Measurements from ENCODE around the gene BBX. TPM values are rescaled to one million over a fixed set of nuclear protein-coding genes. Genes with fewer than 3 reads are reported as not detected.
"Not testable (repeated sequence)": the region's sequence is repeated elsewhere in the genome, so short reads cannot be mapped to it uniquely, and the experiment has no call there.

Gene BBX
- polyA plus RNA-seq, 1 donor from 2014 or later, result 112 TPM

DNA sequence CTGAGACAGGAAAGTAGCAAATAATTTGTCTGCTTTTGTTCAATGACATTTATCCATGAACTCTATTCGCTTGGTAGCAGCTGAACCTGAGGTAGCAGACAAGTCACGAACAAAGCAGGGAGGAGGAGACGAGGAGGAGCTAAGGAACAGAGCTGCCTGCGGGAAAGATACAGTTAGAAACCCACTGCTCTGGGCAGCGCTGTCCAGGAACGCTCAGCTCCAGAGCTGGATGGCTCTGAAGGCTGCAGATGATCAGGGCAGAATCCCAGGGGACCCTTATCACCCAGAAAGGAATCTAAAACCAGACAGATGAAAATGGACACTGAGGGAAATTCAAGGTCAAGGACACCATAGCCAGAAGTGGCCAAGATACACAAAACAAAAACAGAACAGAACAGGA, 310.3 kb downstream of the BBX start:
- H3K4me1 Mint-ChIP-seq, result no peaks in the 10 kb centered on the region
- H3K9me3 Mint-ChIP-seq, result no peaks in the 10 kb centered on the region
- peaks cover 2% of the 10 kb centered on the region for H3K36me3 Mint-ChIP-seq
- H3K27ac Mint-ChIP-seq, result no peak overlapping the region
- H3K4me3 Mint-ChIP-seq, result no peak overlapping the region
- H3K27me3 Mint-ChIP-seq, result no peaks in the 10 kb centered on the region

DNA sequence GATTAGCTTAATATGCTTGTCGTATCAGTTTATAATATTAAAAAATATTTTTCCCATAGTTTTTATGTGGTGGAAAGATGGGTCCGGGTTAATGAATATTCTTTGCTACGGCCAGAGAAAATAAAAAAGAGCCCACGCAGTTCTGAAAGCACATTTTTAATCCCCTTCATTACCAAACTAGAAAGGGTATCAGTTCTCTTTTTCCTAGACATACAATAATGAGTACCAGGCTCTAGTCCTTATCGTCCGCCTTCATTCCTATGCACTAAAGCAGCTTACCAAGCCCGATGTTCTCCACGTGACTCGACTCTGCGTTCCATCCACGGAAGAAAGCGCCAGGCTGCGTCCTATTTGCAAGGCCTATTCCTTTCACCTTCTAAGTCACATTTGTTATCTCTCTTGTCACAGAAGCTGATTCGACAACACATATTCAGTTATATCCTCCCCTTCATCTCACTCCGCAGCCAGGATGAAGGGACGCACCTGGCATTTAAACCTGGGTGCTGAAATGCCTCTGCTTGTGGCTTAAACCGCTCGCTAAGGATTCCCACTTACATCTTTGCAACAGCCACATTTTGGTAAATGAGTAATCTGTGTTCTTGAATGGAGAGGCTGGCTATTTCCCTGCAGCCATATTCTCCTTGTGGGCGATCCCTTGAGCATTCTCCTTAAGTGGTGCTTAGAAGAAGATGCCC, 311.1 kb downstream of the BBX start:
- no peak overlapping the region for H3K27ac Mint-ChIP-seq
- H3K4me3 Mint-ChIP-seq, result no peak overlapping the region
- no peaks in the 10 kb centered on the region for H3K4me1 Mint-ChIP-seq
- peaks cover 2% of the 10 kb centered on the region for H3K36me3 Mint-ChIP-seq
- H3K9me3 Mint-ChIP-seq, result no peaks in the 10 kb centered on the region
- no peaks in the 10 kb centered on the region for H3K27me3 Mint-ChIP-seq

DNA sequence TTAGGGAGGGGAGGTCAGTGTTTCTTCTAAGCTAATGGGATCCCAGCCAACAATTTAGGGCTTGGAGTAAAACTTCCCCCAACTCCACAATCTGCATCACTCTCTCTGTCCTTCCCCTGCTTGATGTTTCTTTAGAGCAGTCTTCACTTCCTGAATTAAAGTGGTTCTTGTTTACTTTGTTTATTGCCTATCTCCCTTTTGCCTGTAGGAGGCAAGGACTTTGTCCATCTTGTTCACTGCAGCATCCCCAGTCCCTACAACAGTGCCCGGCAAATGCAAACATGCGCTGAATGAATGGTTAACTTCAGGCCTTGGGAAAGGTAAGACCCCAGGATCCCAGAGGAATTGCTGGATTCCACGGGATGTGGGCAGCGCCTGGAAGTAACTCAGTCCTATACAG, 312.2 kb downstream of the BBX start:
- not testable (repeated sequence) for H3K9me3 Mint-ChIP-seq, H3K36me3 Mint-ChIP-seq, H3K27ac Mint-ChIP-seq, H3K4me1 Mint-ChIP-seq, H3K27me3 Mint-ChIP-seq, H3K4me3 Mint-ChIP-seq

DNA sequence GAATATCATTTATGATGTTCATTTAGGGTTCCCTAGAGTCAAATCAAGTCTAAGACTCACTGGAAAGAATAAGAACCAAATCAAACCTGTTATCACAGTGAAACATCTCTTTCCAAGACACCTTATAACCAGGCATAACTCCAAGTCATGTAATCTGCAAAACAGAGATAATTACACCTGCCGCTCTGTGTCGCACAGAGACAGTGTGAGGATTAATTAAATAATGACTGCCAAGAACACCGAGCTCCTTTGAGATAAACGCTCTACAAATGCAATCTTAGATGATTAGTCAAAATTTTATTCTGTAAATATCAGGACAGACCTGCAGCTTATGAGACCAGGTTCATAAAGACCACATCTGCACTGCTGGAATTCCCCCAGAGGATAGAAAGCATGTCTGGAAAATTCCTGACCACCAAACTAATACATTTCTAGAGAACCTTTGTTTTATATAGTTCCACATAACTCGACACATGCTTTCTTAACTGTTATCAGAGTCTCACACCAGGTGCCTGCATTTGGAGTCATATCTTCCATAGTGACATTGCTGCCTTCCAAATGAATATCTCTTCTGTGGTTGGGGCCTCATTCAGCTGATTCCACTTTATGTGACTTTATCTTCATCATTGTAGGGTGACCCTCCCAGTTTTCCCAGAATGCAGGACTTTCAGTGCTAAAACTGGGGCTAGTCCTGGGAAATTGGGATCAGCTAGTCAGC, 315.3 kb downstream of the BBX start:
- no peaks in the 10 kb centered on the region for H3K4me1 Mint-ChIP-seq
- H3K27ac Mint-ChIP-seq, result no peak overlapping the region
- H3K27me3 Mint-ChIP-seq, result no peaks in the 10 kb centered on the region
- no peaks in the 10 kb centered on the region for H3K9me3 Mint-ChIP-seq
- no peak overlapping the region for H3K4me3 Mint-ChIP-seq
- peaks cover 1% of the 10 kb centered on the region for H3K36me3 Mint-ChIP-seq

DNA sequence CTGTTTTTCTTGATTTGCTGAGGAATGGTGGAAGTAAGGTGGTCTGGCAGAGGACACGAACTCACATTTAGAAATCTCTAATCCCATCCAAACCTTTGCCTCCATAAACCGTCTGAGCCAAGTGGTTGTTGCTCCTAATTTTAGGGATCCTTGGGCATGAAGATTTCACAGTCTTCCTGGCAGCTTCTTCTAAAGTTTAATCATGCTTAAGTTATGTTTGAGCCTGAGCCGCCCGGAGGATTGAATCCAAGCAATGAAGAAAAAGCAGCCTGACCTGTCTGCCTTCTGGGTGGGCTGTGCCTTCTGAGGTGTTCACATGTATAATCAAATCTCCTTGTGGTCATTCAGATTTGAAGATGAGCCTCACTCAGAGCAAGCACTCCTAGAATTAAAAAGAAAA, 319.1 kb downstream of the BBX start:
- no peaks in the 10 kb centered on the region for H3K9me3 Mint-ChIP-seq
- no peak overlapping the region for H3K27ac Mint-ChIP-seq
- no peak overlapping the region for H3K4me3 Mint-ChIP-seq
- no peaks in the 10 kb centered on the region for H3K4me1 Mint-ChIP-seq
- peaks cover 4% of the 10 kb centered on the region for H3K27me3 Mint-ChIP-seq
- peaks cover 1% of the 10 kb centered on the region for H3K36me3 Mint-ChIP-seq

DNA sequence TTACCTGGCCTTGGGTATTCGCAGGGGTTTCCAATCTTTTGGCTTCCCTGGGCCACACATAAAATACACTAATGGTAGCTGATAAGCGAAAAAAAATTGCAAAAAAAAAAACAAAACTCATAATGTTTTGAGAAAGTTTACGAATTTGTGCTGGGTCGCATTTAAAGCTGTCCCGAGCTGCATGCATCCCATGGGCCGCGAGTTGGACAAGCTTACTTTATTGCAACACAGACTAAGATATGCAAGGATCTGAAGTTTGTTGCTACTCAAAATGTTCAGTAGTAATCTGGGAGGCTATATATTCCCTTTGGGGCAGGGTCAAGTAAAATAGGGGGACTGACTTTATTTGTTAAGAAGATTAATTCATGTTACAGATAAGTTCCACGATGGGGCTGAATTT, 320.2 kb downstream of the BBX start:
- no peaks in the 10 kb centered on the region for H3K9me3 Mint-ChIP-seq
- H3K4me3 Mint-ChIP-seq, result no peak overlapping the region
- H3K36me3 Mint-ChIP-seq, result peaks cover 1% of the 10 kb centered on the region
- H3K27ac Mint-ChIP-seq, result no peak overlapping the region
- peaks cover 4% of the 10 kb centered on the region for H3K27me3 Mint-ChIP-seq
- H3K4me1 Mint-ChIP-seq, result no peaks in the 10 kb centered on the region

DNA sequence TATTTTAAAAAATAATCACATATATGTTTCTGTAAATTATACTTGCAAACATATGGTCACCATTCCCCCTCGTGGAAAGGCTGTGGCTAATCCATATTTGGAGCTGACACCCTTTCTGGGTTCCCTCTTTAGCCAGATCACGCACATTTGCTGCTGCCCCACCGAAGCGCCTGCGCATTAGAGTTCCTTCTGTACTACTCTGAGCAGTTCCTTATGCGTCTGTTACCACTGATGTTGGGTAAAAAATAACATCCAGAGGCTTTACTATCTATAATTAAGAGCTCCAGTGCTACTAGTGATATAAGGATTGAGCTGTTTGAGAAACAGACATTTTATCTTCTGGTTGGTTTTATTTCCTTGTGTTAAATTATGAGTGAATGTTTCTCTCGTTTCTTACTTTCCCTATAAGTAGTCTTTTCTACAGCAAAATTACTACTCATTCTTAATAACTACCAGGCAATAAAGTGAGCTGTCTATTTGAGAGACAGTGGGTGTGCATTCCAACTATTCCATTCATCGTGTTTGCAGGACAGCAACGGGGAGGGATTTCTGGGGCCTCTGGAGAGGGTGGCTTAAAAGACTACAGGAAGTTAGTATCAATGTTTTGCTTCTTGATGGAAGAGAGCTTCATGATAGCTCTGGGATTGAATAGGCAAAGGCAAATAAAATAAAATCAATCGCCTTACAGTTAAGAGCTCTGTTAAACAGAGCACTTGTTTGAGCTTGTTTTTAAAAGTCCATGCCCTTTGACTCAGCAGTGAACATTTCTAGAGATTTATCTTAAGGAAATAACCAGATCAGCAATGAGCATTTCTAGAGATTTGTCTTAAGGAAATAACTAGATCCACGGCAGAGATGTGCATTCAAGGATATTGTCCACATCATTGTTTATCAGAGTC, 322.9 kb downstream of the BBX start:
- no peaks in the 10 kb centered on the region for H3K36me3 Mint-ChIP-seq
- H3K27ac Mint-ChIP-seq, result no peak overlapping the region
- no peaks in the 10 kb centered on the region for H3K4me1 Mint-ChIP-seq
- H3K4me3 Mint-ChIP-seq, result no peak overlapping the region
- peaks cover 0 to under 1% (median 0%) of the 10 kb centered on the region in 3 donors for H3K9me3 Mint-ChIP-seq
- H3K27me3 Mint-ChIP-seq, result peaks cover 12% of the 10 kb centered on the region

DNA sequence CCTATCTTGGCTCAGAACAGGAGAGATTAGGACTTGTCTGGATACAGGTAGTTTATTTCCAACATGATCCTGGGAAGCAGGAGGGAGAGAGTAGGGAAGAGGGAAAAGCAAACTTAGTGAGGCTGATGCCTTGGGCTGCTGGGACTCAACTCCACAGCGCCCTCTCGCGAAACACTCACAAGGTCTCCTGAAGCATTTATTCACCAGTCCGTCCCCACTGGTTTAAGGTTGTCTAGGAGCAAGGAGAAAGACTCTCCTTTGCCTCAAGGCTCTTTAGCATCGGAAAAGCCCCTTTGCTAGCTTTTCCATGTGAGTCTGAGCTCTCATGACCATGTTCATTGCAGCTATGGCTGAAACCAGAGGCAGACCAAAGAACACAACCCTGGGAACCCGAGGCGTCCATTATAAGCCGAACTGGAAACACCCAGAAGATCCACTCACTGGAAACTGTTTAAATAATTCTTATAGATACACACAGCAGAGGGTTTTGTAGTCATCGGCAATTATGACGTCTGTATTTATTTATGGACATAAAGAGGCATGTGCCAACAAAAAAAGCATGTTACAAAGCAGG, 323.6 kb downstream of the BBX start:
- no peak overlapping the region for H3K4me3 Mint-ChIP-seq
- peaks cover 1% of the 10 kb centered on the region for H3K36me3 Mint-ChIP-seq
- H3K4me1 Mint-ChIP-seq, result no peaks in the 10 kb centered on the region
- peaks cover 12% of the 10 kb centered on the region for H3K27me3 Mint-ChIP-seq
- H3K9me3 Mint-ChIP-seq, result peaks cover 0 to 4% (median 0%) of the 10 kb centered on the region in 3 donors
- H3K27ac Mint-ChIP-seq, result no peak overlapping the region

DNA sequence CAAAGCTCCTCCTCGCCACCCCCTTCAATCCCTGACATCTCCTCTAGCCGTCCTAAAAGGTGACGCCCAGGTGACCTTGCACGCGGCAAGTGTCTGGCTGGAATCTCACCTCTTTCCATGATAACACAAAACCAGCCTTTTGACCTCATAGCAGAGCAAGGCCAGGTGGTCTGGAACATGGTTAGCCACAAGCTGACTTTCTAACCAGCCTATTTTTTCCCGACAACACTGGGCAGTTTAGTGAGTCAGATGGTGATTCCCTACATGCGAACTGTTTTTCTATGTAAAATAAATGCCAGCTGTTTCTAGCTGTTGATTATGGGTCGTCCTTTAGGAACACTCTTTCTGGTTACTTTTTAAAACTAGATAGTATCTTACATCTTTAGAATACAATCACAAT, 325.0 kb downstream of the BBX start:
- H3K4me3 Mint-ChIP-seq, result no peak overlapping the region
- peaks cover 5% of the 10 kb centered on the region for H3K36me3 Mint-ChIP-seq
- peaks cover 12% of the 10 kb centered on the region for H3K27me3 Mint-ChIP-seq
- H3K4me1 Mint-ChIP-seq, result no peaks in the 10 kb centered on the region
- H3K27ac Mint-ChIP-seq, result no peak overlapping the region
- peaks cover 0 to 8% (median 0%) of the 10 kb centered on the region in 3 donors for H3K9me3 Mint-ChIP-seq

DNA sequence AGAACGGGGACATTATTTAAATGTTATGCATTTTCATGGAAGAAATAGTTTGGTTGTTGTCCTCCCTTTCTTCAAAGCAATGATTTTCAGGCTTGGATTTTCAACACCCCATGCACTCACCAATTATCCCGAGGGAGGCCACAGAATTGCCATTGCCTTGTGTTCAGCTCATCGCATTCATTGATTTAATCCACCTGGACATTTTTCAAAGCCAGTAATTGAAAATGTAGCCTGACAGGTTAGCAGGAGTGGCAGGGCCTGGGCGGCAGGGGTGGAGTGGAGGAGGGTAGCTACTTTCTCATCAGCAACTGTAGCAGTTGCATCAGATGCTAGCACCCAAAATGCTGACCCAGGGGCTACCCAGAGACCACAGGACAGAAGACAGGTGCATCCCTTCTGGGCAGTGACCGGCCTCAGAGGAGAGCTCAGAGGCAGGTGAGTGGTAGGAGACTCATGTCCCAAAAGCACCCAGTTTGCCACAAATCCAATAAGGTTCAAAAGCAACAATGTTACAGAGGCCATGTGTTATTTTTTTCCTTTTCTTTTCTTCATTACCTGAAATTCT, 325.7 kb downstream of the BBX start:
- Mint-ChIP-seq H3K27ac (no peak overlapping the region), H3K27me3 (peaks cover 12% of the 10 kb centered on the region), H3K36me3 (peaks cover 5% of the 10 kb centered on the region), H3K9me3 (peaks cover 0 to 9% (median 0%) of the 10 kb centered on the region in 3 donors), H3K4me3 (no peak overlapping the region), H3K4me1 (no peaks in the 10 kb centered on the region)

DNA sequence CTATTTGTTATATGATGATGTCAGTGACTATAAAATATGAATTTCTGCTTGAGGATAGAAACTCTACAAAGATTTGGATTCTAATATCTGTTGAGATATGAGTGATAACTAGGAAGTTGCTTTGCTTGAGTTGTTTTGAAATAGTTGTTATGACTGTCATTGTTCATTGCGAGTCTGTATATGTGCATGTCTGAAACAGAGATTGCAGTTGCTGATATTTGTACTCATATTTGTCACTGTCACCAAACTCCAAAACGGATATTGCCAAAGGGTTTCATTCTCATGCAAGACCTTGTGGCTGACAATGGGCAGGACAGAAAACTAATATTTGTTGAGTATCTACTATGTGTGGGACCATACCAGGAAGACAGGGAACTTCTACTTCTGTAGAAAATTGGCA, 327.9 kb downstream of the BBX start:
- no peak overlapping the region for H3K4me3 Mint-ChIP-seq
- peaks cover 5% of the 10 kb centered on the region for H3K36me3 Mint-ChIP-seq
- H3K27ac Mint-ChIP-seq, result no peak overlapping the region
- H3K4me1 Mint-ChIP-seq, result no peaks in the 10 kb centered on the region
- H3K9me3 Mint-ChIP-seq, result peaks cover 0 to 9% (median 0%) of the 10 kb centered on the region in 3 donors
- peaks cover 12% of the 10 kb centered on the region for H3K27me3 Mint-ChIP-seq

DNA sequence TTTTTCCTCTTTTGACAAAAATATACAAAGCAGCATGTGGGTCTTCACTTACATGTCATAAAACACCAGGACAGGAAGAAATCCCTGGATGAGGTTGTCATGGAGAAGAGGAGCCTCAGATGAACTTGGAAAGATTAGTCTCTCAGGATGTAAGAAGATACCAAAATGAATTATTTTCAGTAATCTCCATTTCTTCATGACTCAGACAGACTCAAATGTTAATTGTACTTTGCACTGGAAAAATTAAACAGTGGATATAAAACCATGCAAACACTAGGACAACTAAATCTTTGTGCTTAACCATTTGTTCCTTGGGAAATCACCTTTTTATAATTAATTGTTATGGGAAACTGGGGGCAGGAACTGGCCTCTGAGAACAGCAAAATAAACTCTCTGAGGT, 331.1 kb downstream of the BBX start:
- Mint-ChIP-seq H3K4me1 (peaks cover 0 to 2% (median 0%) of the 10 kb centered on the region in 3 donors), H3K4me3 (no peak overlapping the region), H3K36me3 (peaks cover 5% of the 10 kb centered on the region)

DNA sequence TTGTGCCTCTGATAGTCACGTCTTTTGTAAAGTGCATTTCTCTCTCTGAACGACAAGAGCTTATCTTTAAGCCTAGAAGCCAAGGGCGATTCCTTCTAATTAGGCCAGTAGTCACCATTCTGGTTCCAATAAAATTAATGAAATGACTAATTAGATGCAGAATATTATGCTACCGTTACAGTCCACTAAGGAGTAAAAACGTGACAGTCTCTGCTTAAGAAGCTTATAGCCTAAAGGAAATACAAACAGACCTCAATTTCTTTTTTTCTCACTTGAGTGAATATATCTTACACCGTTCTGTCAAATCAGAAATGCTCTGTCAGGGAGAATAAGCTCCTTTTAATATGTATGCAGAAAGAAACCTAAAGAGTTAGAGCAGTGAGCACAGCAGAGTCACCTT, 332.0 kb downstream of the BBX start:
- Mint-ChIP-seq H3K27ac (no peak overlapping the region), H3K9me3 (peaks cover 0 to 9% (median 0%) of the 10 kb centered on the region in 3 donors), H3K4me3 (no peak overlapping the region), H3K36me3 (peaks cover 5% of the 10 kb centered on the region), H3K27me3 (no peaks in the 10 kb centered on the region), H3K4me1 (peaks cover 0 to 2% (median 0%) of the 10 kb centered on the region in 3 donors)

More for the DNA sequence above, 331.1 kb downstream of the BBX start:
- Mint-ChIP-seq H3K27me3 (peaks cover 6% of the 10 kb centered on the region), H3K27ac (no peak overlapping the region), H3K9me3 (peaks cover 0 to 9% (median 0%) of the 10 kb centered on the region in 3 donors)

DNA sequence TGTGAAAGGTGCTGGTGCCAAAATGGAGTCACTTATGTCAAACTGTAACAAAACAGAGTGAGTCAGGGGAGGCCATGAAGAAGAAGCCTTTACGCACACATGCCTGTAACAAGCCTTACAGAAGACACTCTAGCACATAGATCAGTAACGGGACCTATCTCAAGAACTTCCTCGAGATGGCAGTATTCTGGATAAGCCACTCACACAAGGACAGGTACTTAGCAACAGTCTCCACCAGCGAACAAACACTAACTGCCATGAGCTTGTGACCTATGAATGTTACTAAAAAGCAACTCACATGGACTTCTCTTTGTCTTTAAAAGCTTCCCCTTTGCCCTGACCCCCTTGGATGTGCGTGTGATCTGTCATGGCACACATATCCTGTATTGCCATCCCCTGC, 332.9 kb downstream of the BBX start:
- H3K9me3 Mint-ChIP-seq, result peaks cover 0 to 8% (median 0%) of the 10 kb centered on the region in 3 donors
- H3K27me3 Mint-ChIP-seq, result no peaks in the 10 kb centered on the region
- peaks cover 0 to 2% (median 0%) of the 10 kb centered on the region in 3 donors for H3K4me1 Mint-ChIP-seq
- H3K4me3 Mint-ChIP-seq, result no peak overlapping the region
- no peak overlapping the region for H3K27ac Mint-ChIP-seq
- peaks cover 5% of the 10 kb centered on the region for H3K36me3 Mint-ChIP-seq
